GM13976 (cell line): ENCODE data around the gene NAALADL2.
"Not testable (repeated sequence)": the region's sequence is repeated elsewhere in the genome, so short reads cannot be mapped to it uniquely, and the experiment has no call there.

Experiments used
- DNase-seq: peaks from one replicate; pipeline ENCODE4 v3.0.0; 2012; ENCODE audit warnings: low spot score
- in situ Hi-C: fragments of 300-500 bp; cut with MboI; formaldehyde crosslinking; loops from one replicate; pipeline ENCODE4 v1.12.0; 2022; ENCODE audit warnings: low sequenced_read_pairs, mixed read lengths, inconsistent platforms; ENCODE audit not compliant: unreplicated experiment
- TF ChIP-seq, protein P1 (sequence below): IDR thresholded peaks from 2 replicates; pipeline ENCODE4 v1.5.1; 2012; ENCODE audit warnings: borderline replicate concordance, mild to moderate bottlenecking; ENCODE audit not compliant: insufficient read depth; ENCODE audit errors: extremely low read depth, missing control alignments, control extremely low read depth

NAALADL2 gene

GRCh38 chr3:175159202-175159601 is 300.1 kb downstream of the NAALADL2 start:
- no peak for DNase-seq
- TF ChIP-seq, protein P1, sequence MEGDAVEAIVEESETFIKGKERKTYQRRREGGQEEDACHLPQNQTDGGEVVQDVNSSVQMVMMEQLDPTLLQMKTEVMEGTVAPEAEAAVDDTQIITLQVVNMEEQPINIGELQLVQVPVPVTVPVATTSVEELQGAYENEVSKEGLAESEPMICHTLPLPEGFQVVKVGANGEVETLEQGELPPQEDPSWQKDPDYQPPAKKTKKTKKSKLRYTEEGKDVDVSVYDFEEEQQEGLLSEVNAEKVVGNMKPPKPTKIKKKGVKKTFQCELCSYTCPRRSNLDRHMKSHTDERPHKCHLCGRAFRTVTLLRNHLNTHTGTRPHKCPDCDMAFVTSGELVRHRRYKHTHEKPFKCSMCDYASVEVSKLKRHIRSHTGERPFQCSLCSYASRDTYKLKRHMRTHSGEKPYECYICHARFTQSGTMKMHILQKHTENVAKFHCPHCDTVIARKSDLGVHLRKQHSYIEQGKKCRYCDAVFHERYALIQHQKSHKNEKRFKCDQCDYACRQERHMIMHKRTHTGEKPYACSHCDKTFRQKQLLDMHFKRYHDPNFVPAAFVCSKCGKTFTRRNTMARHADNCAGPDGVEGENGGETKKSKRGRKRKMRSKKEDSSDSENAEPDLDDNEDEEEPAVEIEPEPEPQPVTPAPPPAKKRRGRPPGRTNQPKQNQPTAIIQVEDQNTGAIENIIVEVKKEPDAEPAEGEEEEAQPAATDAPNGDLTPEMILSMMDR: no peak
- in situ Hi-C loops: no loop called here

GRCh38 chr3:175161291-175161690 is 302.2 kb downstream of the NAALADL2 start:
- in situ Hi-C loops: no loop called here

DNA sequence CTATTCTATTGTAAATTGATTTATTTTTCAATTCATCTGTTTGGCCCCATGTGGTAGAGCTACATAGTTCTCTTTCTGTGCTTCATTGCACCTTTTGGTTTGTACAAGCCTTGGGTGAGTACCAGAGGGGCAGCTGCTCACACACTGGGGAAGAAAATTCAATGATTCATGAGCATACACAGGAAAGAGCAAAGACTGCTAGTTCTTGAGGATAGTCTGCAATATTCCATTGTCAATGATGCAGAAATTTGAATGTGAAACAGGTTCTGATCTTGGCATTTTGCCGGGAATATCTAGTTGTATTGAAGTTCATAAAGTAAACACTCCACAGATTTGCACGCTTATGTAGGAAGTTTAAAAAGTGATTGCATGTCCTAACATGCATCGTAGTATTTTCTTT is 304.6 kb downstream of the NAALADL2 start:
- DNase-seq: no peak
- TF ChIP-seq, protein P1: no peak
- in situ Hi-C loops: no loop called here

More at GRCh38 chr3:175161291-175161690, 302.2 kb downstream of the NAALADL2 start:
- DNase-seq: no peak
- TF ChIP-seq, protein P1: no peak

DNA sequence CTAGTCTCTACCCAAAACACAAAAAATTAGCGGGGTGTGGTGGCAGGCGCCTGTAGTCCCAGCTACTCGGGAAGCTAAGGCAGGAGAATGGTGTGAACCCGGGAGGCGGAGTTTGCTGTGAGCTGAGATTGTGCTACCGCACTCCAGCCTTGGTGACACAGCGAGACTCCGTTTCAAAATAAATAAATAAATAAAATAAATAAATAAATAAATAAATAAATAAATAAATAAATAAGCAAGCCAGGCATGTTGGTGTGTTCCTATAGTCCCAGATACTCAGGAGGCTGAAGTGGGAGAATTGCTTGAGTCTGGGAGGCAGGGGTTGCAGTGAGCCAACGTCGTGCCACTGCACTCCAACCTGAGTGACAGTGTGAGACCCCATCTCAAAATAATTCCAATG is 314.0 kb downstream of the NAALADL2 start:
- in situ Hi-C loops, DNase-seq: not testable (repeated sequence)

- no peak for DNase-seq
- in situ Hi-C loops: no loop called here
- TF ChIP-seq, protein P1: no peak
Measured at GRCh38 chr3:175176556-175176955, 317.4 kb downstream of the NAALADL2 start.

DNA sequence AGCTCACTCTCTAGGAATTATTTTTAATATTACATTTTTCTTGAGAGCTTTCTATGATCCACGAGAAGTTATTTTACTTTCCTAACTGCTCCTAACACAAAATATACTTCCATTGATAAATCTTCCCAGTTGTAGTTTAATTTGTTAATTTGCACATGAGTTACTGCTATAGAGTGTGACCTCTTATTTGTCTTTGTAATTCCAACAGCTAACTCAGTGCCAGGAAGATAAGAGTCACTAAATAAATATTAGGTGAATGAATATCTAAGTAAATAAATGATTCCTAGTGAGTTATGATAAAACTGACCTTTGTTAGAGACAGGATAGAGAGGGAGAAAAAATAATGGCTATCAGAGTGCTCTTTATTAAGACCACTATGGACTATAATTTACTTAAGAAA is 319.9 kb downstream of the NAALADL2 start:
- in situ Hi-C loops: no loop called here
- DNase-seq: no peak
- TF ChIP-seq, protein P1: no peak

DNA sequence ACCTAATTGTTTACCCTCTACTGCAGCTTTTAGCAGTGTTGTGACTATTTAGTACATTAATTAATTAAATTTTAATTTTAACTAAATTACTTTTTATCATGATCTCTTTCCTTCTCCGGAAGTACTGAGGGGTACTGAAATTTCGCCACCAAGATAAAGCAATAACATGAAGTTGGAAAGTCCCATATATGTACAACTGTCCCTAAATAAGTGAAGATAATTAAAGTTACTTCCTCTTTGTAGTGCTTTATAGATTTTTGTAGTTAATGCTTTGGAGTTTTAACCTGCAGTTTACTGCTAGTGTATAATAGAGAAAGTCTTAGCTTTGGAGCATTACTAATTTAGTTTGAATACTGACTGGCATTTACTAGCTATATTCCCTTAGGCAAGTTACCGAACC is 325.3 kb downstream of the NAALADL2 start:
- DNase-seq: no peak
- in situ Hi-C loops: no loop called here

More for the DNA sequence above, 325.3 kb downstream of the NAALADL2 start:
- TF ChIP-seq, protein P1: no peak
